Measurements from ENCODE around the gene PADI6.

PADI6 gene

DNA sequence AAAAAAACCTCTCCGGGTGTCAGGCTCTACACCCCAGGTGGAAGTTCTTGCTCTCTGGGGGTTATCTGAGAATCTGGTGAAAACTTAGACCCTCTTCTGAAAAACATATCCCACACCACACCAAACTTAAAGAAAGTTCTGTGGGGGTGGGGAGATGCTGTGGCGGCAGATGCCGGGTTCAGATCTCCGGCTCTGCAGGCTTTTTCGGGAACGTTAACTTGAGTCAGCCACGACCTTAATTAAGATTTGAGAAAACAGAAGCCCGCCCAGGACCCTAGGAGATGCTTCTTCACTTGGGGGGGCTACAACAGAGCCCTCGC lies 65.2 kb downstream of the PADI6 start:
- DNase-seq: no peak

DNA sequence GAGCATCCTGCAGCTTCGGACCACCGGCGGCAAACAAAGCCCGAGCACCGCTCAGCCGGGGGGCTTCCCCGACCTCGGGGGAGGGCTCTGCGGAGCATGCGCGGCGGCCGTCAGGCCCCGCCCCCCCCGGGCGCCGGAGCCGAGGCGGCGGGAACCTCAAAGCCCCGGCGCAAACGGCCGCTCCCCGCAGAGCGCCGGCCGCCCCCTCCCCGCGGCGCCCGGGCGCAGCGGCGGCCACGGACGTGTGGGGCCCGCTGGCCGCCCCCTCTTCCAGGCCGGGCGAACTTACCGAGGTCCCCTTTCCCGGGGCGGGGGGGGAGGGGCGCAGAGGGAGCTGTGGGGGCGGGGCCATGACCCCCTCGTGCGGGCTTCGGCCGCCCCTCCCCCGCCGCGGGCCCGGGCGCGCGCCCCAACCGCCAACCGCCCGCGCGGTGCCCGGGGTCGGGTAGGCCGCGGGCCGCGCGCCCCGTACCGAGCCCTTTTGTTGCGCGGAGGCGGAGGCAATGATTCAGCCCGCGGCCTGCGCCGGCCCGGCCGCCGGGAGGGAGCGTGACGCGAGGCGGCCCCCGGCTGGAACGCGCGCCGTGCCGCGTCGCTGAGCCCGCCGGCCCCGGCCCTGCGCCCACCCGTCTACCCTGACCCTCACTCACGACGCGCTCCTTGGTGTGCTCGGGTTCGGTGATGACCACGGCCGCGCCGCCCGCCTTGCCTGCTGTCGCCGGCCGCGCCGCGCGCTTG lies 65.8 kb downstream of the PADI6 start:
- peak; percentile 10 for DNase-seq

DNA sequence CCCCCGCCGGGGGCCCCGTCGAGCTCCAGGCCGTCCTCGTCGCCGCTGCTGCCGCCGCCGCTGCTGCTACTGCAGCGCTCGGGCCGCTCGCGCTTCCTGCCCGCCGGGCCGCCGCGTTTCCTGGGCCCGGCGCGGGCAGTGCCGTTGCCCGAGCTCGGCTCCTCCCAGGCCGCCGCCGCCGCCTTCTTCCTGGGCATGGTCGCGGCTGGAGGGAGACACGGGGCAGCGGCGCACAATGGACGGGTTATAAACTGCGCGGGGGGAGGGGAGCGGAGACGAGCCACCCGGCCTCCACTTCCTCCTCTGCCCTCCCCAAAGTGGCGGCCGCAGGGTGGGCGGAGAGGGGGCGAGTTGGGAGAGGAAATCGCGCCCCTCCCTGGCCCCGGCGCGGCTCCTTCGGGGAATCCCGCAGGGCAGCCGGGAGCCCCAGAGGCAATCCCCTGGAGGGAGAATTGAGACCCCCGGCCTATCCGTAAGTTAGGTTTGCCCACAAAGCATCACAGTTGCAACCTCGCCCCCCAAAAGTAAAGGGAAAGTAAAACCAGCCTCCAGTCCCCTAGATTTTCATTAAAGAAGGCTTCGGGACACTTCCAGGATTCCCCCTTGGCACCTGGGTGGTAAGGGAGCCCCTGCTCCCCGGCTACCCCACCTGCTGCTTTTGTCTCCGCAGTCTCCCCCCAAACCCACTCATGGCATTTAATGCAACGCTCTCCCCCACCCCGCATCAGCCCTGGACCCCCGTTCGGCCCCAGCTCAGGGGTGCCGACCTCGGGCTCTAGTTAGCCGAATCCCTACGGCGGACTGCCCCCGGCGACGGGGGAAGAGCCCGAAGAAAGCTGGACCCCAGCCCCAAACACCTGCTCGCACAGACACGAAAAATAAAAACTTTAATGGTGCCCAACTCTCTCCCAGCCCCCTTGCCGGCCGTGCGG lies 66.6 kb downstream of the PADI6 start:
- DNase-seq: peak; percentile 5

DNA sequence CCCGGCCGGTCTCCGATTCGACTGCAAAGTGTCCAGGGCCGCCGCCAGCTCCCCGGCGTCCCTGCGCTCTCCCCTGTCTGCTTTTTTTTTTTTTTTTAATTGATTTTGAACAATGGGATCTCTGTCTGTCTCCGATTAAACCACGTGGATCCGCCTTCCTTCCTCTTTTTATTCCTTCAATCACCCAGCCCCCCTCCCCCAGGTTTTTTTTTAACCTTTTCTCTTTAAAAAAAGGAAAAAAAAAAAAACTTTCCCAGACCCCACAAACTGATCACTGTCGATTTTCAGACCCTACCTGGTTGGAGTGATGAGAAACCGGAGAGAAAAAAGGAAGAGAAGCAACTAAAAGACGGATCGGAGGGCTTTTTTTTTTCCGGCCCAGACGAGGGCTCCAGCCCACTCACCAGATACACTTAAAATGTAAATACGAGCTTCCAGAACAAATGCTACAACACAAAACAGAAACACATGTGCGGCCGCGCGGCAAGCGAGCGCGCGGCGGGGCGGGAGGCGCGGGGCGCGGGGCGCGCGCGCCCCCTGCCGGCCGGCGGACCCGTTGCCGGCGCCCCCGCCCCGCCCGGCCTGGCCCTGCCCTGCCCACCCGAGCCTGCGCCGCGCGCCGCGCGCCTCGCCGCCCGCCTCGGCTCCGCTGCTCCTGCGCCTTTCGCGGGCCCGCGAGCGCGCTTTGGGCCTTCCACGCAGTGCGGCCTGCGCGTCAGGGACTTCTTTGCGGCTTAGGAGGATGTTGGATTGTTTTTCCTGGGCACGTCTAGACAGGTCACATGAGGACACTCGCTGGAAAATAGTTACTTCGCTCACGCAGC lies 67.5 kb downstream of the PADI6 start, which contains the start of gene RCC2:
RCC2 (minus strand) TSS at position 428 of the 824 bp plus-strand sequence. CDS start 1,163 bp downstream, outside the sequence.
- peak; percentile 27 for DNase-seq

DNA sequence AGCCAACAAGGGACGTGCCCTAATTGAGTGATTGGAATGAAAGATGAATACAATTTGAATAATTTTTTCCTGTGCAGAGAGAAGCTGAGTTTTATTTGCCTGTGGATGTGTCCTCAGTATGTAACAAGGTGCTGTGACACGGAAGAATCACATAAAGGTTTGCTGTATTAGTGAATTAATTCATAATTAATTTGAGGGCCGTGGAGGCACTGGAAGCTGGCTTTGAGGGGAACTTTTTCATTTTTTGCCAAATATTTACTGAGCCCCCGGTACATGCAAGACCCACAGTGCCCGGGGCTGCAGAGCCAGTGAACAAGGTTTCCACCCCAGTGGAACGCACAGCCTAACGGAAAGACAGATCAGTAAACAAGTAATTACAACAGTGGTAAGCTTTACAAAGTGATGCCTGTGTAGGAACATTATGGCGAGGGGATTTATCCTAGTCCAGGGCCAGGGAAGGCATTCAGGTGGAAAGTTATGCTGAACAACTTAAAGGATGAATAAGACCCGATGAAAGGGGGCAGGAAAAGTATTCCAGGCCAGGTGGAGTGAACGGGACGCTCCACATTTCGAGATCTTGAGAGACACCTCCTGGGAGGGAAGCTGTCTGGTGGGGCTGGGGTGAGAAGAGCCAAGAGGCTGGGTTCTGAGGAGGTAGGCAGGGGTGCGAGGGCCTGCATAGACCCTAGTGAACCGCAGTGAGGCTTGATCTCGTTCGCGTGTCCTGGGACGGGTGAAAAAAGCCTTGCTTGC lies 68.3 kb downstream of the PADI6 start:
- no peak for DNase-seq

DNA sequence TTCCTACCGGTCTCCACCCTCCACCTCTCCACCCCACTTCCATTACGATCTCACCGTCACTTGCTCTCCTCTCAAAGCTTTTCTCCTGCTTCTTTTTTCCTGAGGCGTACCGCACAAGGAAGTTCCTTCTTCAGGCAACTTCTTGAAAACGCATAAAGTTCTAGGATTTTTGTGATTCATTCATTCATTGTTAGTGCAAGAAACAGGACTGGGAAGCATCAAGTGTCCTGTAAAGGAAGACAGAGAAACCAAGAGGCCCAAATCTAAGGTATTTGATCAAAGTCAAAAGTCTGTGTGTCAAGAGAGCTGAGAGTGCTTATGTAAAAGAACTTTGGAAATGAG lies 68.8 kb downstream of the PADI6 start:
- no peak for DNase-seq

DNA sequence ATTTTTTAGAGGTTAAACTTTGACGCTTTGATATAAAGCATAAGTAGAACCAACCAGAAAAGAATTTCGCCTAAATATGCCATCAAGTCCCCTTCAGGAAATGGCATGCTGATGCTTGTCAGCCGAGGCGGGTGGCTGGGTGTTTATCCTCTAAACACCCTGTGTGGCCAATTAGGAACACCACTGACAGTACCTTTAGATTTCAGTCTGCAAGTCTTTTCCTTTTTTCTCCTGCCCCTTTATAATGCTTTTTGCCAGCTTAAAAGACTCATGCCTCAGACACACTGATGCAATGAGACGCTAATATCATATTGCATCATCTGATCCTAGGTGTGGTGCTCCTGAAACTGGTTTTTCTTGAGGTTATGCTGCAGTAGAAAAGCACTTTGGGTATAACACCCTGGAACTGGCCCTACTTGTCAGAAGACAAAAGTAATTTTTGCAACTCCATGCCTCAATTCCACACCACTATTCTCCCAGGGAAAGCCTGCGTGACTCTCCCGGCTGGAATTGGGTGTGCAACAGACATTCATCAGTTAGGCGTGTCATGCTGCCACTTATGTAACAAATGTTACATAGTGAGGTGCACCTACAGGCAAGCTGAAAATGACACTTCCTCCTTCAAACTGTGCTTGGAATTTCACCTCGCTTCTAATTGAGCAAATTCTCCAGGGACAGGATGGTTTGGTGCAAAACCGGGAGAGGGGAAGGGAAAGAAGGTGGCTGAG lies 69.4 kb downstream of the PADI6 start:
- DNase-seq: no peak

DNA sequence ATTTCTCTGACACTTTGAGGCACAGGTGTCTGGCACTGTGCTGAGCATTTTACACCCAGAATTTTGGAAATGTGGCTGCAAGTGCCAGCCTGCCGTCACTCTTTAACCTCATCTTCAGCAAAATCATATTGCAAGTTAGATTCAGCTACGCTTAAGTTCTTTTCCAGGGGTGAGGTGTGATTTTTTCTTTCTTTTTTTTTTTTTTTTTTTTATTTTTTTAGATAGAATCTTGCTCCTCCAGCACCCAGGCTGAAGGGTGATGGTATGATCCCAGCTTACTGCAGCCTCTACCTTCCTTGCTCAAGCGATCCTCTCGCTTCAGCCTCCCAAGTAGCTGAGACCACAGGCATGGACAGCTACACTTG lies 70.0 kb downstream of the PADI6 start:
- no peak for DNase-seq

DNA sequence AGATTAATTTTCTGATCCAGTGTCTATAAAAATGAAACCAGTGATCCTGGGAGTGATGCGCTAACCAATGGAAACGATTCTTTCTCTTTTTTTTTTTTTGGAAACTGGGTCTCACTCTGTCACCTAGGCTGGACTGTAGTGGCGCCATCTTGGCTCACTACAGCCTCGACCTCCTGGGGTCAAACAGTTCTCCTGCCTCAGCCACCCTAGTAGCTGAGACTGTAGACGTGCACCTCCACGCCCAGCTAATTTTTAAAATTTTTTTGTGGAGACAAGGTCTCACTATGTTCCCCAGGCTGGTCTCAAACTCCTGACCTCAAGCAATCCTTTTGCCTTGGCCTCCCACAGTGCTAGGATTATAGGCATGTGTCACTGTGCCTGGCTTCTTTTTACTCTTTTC lies 70.8 kb downstream of the PADI6 start:
- no peak for DNase-seq

DNA sequence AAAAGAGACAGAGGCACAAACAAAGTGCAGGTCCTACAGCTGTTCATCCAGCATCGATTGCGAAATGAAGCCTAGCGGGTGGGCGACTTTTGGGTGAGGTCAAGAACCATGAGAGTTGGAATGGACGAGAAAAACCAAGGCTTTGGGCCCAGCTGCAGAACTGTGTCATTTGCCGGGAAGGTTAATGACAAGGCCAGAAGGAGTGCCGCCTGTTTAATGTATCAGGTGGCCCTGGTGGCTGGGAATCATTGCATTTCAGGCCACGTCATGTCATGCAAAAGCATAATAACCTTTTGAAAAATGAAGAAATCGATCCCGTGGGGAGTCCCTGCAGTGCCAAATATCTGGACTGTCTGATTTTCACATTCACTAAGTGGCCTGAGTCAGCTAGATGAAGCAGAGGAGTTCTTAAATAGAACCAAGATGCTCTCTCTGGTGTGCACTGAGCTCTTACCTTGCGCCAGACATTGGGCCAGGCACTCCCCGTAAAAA lies 75.6 kb downstream of the PADI6 start:
- DNase-seq: no peak
